Measurements from ENCODE around the gene NMNAT2.

GRCh38 chr1:183353597-183353996, 64.6 kb downstream of the NMNAT2 start:
- TF ChIP-seq CTCF (IDR thresholded peaks at IDR 0.05; ENCODE audit: low read depth, low read length) = no peak
- TF ChIP-seq POLR2A (IDR thresholded peaks at IDR 0.05; ENCODE audit: extremely low read depth, insufficient read length) = no peak
- no peak for TF ChIP-seq MYC (IDR thresholded peaks at IDR 0.05; ENCODE audit: low read depth, low read length)
